Measurements from ENCODE around the gene OTUD4. TPM values are rescaled to one million over a fixed set of nuclear protein-coding genes. Genes with fewer than 3 reads are reported as not detected.

Gene OTUD4
- total and polyA plus RNA-seq, 9 of the 15 experiments (the other 6 are each of a cell fraction or from before 2014, with no cell fraction given), result 4.2 to 29.0 (median 24.8) TPM

GRCh38 chr4:145098675-145099037, 81.7 kb downstream of the OTUD4 start (continued):
- 0 out of 2 replicates have a peak, but pooled peaks have one; percentile 10 for TF ChIP-seq EHMT2 (IDR thresholded peaks at IDR 0.05)
- no peak for TF ChIP-seq ZNF175 (CRISPR knock-in tag; IDR thresholded peaks at IDR 0.05; ENCODE audit: low read depth)
- no peak for TF ChIP-seq ZNF212 (CRISPR knock-in tag; IDR thresholded peaks at IDR 0.05)
- TF ChIP-seq JUN (IDR thresholded peaks at IDR 0.05; ENCODE audit: borderline replicate concordance, low read depth, low read length), result no peak
- TF ChIP-seq JUN (CRISPR knock-in tag; IDR thresholded peaks at IDR 0.05; ENCODE audit: borderline replicate concordance), result no peak
- TF ChIP-seq, protein P1, sequence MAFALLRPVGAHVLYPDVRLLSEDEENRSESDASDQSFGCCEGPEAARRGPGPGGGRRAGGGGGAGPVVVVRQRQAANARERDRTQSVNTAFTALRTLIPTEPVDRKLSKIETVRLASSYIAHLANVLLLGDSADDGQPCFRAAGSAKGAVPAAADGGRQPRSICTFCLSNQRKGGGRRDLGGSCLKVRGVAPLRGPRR (CRISPR knock-in tag; IDR thresholded peaks at IDR 0.05), result no peak
- TF ChIP-seq NFATC3 (IDR thresholded peaks at IDR 0.05), result no peak
- TF ChIP-seq BRD4 (IDR thresholded peaks at IDR 0.05), result 0 out of 2 replicates have a peak, but pooled peaks have one; percentile 25
- no peak for TF ChIP-seq GATA2 (CRISPR knock-in tag; IDR thresholded peaks at IDR 0.05)
- TF ChIP-seq ZNF384 (IDR thresholded peaks at IDR 0.05; ENCODE audit: low read depth, low read length), result no peak
- no peak for TF ChIP-seq TEAD2 (tag; IDR thresholded peaks at IDR 0.05)
- TF ChIP-seq, protein P2, sequence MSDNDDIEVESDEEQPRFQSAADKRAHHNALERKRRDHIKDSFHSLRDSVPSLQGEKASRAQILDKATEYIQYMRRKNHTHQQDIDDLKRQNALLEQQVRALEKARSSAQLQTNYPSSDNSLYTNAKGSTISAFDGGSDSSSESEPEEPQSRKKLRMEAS (CRISPR knock-in tag; IDR thresholded peaks at IDR 0.05), result no peak
- no peak for TF ChIP-seq PHF21A (IDR thresholded peaks at IDR 0.05; ENCODE audit: borderline replicate concordance, low read depth)
- no peak for TF ChIP-seq SETDB1 (IDR thresholded peaks at IDR 0.05; ENCODE audit: low read length)
- no peak for TF ChIP-seq NR0B1 (IDR thresholded peaks at IDR 0.05; ENCODE audit: partially characterized antibody)
- peak; percentile 26; the same call in 1 of the 2 replicates for TF ChIP-seq RNF2 (IDR thresholded peaks at IDR 0.05)
- TF ChIP-seq FOSL1 (tag; conservative IDR thresholded peaks at IDR 0.05), result peak; percentile 77
- TF ChIP-seq NFE2 (IDR thresholded peaks at IDR 0.05; ENCODE audit: low read depth), result 0 out of 2 replicates have a peak, but pooled peaks have one; percentile 7
- no peak for TF ChIP-seq OTX1 (CRISPR knock-in tag; IDR thresholded peaks at IDR 0.05)
- TF ChIP-seq, protein P3, sequence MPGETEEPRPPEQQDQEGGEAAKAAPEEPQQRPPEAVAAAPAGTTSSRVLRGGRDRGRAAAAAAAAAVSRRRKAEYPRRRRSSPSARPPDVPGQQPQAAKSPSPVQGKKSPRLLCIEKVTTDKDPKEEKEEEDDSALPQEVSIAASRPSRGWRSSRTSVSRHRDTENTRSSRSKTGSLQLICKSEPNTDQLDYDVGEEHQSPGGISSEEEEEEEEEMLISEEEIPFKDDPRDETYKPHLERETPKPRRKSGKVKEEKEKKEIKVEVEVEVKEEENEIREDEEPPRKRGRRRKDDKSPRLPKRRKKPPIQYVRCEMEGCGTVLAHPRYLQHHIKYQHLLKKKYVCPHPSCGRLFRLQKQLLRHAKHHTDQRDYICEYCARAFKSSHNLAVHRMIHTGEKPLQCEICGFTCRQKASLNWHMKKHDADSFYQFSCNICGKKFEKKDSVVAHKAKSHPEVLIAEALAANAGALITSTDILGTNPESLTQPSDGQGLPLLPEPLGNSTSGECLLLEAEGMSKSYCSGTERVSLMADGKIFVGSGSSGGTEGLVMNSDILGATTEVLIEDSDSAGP (CRISPR knock-in tag; IDR thresholded peaks at IDR 0.05), result no peak
- TF ChIP-seq PYGO2 (tag; IDR thresholded peaks at IDR 0.05), result no peak
- no peak for TF ChIP-seq EZH2 (IDR thresholded peaks at IDR 0.05; ENCODE audit: borderline replicate concordance, low read depth, low read length)
- TF ChIP-seq NR2C1 (IDR thresholded peaks at IDR 0.05), result no peak
- TF ChIP-seq NR2C1 (tag; IDR thresholded peaks at IDR 0.05), result no peak

Data from K562 (cell line).